ENCODE results near the gene PPA2. TPM values are rescaled to one million over a fixed set of nuclear protein-coding genes. Genes with fewer than 3 reads are reported as not detected.

Gene PPA2
- total RNA-seq, 1 experiment from 2014 or later, result 76.4 TPM

DNA sequence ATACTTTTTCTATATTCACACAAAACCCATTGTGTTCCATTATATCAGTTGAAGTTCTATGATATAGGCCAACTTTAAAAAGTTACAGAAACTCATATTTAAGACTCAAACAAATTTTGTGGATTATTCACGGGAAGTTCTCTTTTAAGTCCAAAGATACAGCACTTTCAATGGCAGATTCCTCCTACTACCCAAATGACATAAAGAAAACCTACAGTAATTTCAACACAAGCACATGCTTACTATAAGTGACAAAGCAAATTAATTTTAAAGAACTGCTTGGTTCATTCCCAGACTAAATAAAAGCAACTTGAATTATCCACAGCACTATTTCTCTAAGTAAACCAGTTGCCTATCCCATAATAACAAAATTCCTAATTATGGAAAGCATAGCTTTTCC lies 4.1 kb downstream of the PPA2 start:
- no peak overlapping the region for H4K5ac ChIP-seq (ENCODE audit: insufficient read length, low read depth, low read length)
- no peak for DNase-seq
- no peak overlapping the region for H3K23ac ChIP-seq (ENCODE audit: insufficient read length, low read depth, low read length)
- H3T11ph ChIP-seq (ENCODE audit: low read length), result no peak overlapping the region
- no peak overlapping the region for H3K4ac ChIP-seq (ENCODE audit: low read depth, low read length)
- no peak overlapping the region for H2BK15ac ChIP-seq (ENCODE audit: low read depth, low read length)
- no peak overlapping the region for H3K14ac ChIP-seq (ENCODE audit: insufficient read depth, low read length)
- peaks cover 17 to 21% of the 10 kb centered on the region in 2 experiments for H3K4me1 Mint-ChIP-seq
- TF ChIP-seq, protein P1, sequence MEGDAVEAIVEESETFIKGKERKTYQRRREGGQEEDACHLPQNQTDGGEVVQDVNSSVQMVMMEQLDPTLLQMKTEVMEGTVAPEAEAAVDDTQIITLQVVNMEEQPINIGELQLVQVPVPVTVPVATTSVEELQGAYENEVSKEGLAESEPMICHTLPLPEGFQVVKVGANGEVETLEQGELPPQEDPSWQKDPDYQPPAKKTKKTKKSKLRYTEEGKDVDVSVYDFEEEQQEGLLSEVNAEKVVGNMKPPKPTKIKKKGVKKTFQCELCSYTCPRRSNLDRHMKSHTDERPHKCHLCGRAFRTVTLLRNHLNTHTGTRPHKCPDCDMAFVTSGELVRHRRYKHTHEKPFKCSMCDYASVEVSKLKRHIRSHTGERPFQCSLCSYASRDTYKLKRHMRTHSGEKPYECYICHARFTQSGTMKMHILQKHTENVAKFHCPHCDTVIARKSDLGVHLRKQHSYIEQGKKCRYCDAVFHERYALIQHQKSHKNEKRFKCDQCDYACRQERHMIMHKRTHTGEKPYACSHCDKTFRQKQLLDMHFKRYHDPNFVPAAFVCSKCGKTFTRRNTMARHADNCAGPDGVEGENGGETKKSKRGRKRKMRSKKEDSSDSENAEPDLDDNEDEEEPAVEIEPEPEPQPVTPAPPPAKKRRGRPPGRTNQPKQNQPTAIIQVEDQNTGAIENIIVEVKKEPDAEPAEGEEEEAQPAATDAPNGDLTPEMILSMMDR (conservative IDR thresholded peaks at IDR 0.05), result no peak
- peaks cover 3% of the 10 kb centered on the region for H3K79me1 ChIP-seq (ENCODE audit: insufficient read depth, low read depth, low read length, poor library complexity, severe bottlenecking)
- no peak overlapping the region for H4K8ac ChIP-seq (replicated peaks; ENCODE audit: insufficient read length, low read depth, low read length)
- no peak overlapping the region for H3K4me2 ChIP-seq (ENCODE audit: insufficient read depth, insufficient read length, low read length)
- H3K79me2 ChIP-seq (ENCODE audit: insufficient read depth, low read length), result peaks cover 1% of the 10 kb centered on the region; the same call in 1 of the 2 replicates
- H3K27ac ChIP-seq (ENCODE audit: insufficient read length, low read depth, low read length), result no peak overlapping the region
- H2AFZ ChIP-seq (ENCODE audit: low read length), result no peak overlapping the region
- peaks cover 10% of the 10 kb centered on the region for H3K27me3 Mint-ChIP-seq (ENCODE audit: low read depth)
- H3K9ac ChIP-seq (ENCODE audit: extremely low read depth, insufficient read length, low read length), result no peak overlapping the region
- no peak overlapping the region for H3K27ac Mint-ChIP-seq
- no peak overlapping the region for H3K56ac ChIP-seq (ENCODE audit: insufficient read length, low read depth, low read length)
- no CpG with 5 or more reads among the region's 1 CpG for WGBS (ENCODE audit: extremely low coverage, insufficient read length, low lambda C conversion rate)
- peaks cover 3% of the 10 kb centered on the region; the same call in 1 of the 2 replicates for H3K4me1 ChIP-seq (ENCODE audit: insufficient read depth, low read length)
- no peak overlapping the region for H2BK5ac ChIP-seq (ENCODE audit: insufficient read length, low read length)
- peaks cover 4% of the 10 kb centered on the region for H3K23me2 ChIP-seq (ENCODE audit: insufficient read length, low read depth, low read length, poor library complexity, severe bottlenecking)
- H3K36me3 Mint-ChIP-seq (ENCODE audit: insufficient read depth in 1 of 3, low read depth in 3 of 3), result peaks cover 11 to 28% (median 13%) of the 10 kb centered on the region in 3 experiments
- no peak overlapping the region for H4K91ac ChIP-seq (ENCODE audit: insufficient read length, low read depth, low read length)
- no peak overlapping the region for H2BK12ac ChIP-seq (ENCODE audit: insufficient read length, low read depth, low read length)
- H4K20me1 ChIP-seq (ENCODE audit: control insufficient read depth, insufficient read depth, insufficient read length), result no peaks in the 10 kb centered on the region
- H3K4me3 Mint-ChIP-seq, result no peak overlapping the region
- no peak overlapping the region for H3K18ac ChIP-seq (ENCODE audit: insufficient read length, low read depth, low read length)
- no peak overlapping the region for H2BK20ac ChIP-seq (ENCODE audit: low read depth, low read length, poor library complexity, severe bottlenecking)
- H2BK120ac ChIP-seq (ENCODE audit: low read depth, low read length, poor library complexity, severe bottlenecking), result no peak overlapping the region
- H3K9me3 ChIP-seq (ENCODE audit: control insufficient read depth, low read depth, low read length), result no peaks in the 10 kb centered on the region
- no peaks in the 10 kb centered on the region for H3K27me3 ChIP-seq (ENCODE audit: insufficient read depth, low read length)
- no peaks in the 10 kb centered on the region for H3K9me3 Mint-ChIP-seq
- no peak overlapping the region for H2AK5ac ChIP-seq (ENCODE audit: insufficient read length, low read length)

Data from H9 (cell line).